ENCODE results near the gene PCSK4.
A peak's percentile ranks its signal among the peaks of the same experiment; 100 is the strongest.
"Not testable (repeated sequence)": the region's sequence is repeated elsewhere in the genome, so short reads cannot be mapped to it uniquely, and the experiment has no call there.

PCSK4 gene

DNA sequence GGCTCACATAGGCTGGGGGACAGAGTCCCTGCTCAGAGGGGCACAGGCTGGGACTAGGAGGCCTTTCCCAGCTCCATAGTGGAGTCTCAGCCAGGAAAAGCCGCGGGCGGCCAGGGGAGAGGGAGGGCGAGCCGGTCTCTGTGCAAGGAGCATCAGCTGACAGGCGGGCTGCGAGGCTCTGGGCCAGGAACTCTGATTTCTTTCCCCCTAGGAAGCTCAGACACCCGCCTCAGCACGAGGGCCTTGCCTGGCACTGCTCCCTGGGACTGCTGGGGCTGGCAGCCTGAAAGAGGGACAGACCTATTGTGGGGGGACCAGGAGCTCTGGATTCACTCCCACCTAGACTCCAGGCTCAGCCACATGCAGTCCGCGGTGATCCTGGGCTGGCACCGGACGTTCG, 31.5 kb upstream of the PCSK4 start:
- DNase-seq = no peak

DNA sequence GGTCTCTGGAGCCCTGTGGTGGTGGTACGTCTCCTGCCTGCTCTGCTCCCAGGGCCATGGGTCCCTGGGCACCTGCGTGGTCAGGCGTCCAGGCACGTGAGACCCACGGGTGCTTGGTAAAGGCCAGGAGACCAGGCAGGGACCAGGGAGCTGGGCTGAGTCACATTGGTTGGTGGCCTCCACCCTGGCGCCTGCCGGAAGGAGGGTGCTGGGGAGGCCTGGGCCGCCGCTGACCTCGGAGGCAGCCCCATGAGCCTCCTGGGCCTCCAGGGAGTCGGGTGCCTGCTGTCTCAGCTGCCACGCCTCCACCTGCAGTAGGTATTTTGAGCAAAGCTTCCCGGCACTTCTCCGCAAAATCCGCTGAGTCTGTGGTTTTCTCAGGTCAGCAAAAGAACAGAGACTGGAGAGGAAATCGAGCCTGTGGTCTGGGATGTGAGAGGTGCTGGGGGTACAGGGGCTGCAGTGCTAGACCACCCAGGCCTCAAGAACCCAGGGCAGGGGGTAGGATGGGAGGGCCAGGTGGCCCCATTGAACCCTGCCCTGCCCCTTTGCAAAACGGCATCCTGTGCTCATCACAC, 30.1 kb upstream of the PCSK4 start:
- no peak for DNase-seq

DNA sequence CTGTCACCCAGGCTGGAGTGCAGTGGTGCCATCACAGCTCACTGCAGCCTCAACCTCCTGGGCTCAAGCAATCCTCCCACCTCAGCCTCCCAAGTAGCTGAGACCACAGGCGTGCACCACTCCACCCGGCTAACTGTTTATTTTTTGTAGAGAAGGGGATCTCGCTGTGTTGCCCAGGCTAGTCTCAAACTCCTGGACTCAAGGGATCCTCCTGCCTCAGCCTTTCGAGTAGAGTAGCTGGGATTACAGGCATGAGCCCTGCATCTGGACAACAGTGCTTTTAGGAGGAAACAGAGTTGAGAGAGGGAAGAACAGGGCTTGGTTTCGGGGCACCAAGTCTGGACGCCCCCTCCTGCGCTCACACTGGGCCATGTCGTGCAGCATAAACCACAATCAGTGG, 29.7 kb upstream of the PCSK4 start:
- not testable (repeated sequence) for DNase-seq

DNA sequence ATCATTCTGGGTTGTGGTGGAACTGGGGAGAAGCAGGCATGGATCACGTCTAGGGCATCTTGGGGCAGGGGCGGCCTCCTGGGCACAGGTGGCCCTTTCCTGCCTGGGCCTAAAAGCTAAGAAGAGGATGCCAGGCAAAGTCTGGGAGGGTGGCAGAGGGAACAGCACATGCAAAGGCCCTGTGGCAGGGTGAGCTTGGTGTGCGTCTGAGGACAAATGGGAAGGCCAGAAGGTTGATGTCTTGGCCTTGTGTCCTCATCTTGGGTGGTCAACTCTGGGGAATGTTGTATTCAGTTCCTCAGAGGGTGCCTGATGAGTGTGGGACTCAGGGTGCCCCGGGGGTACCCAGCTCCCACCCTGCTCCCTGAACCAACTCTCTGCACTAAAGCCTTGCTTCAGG, 28.3 kb upstream of the PCSK4 start:
- no peak for DNase-seq

DNA sequence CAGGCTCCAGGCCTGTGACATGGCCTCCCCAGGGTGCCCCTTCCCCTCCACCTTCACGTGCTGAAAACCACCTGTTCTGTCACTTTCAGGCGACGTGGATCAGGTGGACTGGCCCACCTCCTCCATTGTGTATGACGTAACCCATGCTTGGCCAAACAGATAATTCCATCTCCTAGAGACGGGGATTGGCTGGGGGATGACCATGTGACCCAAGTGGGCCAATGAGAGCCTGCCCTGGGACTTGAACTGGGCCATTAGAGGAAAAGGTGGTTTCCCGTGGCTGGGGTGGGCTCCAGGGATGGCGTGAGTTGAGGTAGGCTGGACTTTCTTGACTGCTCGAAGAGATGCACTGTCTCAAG, 26.2 kb upstream of the PCSK4 start:
- DNase-seq = no peak

DNA sequence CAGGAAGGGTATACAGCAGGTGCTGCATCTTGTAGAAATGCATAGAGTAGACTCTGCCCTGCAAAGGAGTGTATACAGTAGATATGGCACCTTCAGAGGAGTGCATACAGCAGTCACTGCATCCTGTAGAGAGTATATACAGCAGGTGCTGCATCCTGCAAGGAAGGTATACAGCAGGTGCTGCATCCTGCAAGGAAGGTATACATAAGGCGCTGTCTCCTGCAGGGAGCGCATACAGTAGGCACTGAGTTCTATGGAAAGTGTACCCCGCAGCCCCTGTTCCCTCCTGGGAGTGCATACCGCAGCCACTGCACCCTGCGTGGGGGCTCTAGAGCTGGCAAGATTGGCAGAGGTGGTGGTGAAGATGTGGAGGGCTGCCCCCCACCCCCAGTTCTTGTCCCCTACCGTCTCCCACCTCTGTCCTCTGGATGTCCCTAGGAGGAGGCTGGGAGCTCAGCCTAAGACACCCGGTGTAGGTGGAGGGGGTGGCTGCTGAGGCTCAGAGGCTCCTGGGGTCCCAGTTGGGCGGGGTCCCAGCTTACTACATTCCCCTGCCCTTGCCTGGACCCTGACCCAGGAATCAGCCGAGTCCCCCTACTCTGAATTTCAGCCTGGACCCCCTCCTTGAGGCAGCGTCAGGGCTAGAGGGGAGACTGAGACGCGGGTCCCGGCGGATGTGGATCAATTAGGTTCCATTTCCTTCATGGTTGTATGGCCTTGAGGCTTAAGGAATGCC, 25.0 kb upstream of the PCSK4 start:
- DNase-seq = no peak

DNA sequence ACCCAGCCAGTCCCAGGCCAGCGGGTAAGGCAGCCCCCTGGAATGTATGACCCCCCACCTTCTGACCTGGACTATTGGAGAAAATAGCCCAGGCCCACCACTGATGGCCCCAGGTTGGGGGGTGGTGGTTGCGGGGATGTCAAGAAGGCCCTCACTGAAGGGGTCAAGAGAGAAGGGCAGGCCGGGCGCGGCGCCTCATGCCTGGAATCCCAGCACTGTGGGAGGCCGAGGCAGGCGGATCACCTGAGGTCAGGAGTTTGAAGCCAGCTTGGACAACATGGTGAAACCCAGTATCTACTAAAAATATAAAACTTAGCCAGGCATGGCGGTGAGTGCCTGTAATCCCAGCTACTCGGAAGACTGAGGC, 24.1 kb upstream of the PCSK4 start:
- DNase-seq = no peak

DNA sequence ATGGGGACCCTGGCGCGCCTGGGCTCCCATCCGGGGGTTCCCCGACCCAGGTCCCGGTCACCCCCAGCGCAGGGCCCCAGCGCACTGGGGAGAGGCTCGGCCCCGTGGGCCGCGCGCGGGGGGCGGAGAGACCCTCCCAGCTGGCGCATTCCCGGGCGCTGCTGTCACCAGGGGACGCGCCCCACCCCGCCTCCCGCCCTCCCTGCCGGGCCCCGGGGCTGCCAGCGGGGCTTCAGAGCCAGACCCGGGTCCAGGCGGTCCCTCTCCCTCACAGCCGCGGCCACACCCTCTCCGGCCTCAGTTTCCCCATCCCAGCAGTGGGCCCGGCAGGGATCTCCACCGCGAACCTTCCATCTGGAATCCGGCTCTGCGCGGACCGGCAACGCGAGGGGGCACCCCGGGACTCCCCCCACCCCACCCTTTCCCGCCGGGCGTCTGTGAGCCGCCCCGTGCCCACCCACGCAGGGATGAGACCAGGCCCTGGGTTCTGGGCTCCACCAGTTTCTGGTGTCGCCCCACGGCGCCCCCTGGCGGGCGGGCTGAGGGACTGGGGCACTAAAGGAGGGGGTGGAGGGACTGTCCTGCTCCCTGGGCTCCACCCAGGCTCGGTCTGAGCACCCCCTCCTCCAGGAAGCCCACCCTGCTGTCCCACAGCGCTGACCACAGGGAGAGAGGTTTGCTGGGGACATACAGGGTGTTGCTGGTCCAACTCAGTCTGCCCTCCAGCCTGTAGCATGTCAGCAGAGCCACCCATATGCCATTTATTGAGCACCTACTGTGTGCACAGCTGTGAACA, 23.5 kb upstream of the PCSK4 start:
- DNase-seq = no peak

DNA sequence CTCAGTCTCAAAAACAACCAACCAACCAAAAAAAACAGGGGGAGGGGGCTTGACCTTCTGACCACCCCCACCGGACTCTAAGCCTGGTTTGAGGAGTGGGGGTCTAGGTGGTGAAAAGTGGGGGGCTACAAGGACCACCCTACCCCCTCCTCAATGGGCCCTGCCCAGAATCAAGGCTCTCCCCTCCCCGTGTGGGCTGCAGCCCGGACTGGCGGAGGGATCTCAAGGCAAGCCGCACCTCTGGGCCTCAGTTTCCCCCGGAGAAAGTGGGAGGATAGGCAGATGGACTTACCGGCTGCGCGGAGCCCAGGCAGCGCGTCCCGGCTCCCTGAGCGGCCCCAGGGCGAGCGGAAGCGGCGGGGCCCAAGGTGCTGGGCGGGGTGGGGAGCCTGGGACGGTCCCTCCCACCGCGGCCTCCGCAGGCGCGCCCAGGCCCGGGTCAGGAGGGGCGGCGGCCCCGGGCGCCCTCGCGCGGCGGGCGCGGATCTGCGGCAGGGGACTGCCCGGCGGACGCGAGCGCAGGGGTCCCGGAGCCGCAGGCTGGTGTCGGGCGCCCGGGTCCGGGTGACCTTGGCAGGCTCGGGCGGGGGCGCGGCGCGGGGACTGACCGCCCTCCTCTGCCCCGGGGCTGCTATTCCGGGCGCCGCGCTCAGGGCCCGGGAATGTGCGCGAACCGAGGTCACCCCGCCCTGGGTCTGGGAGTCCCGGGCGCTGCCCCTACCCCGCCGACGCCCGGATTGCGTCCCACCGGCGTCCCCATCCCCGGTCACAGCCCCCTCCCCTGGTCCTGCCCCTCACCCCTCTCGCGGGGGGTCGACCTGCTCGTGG, 22.7 kb upstream of the PCSK4 start, which contains the start of gene ADAMTSL5:
TSS of gene ADAMTSL5 (minus strand) at position 349 of the 828 bp plus-strand sequence. CDS start 2,076 bp downstream, outside the sequence.
- DNase-seq = no peak

DNA sequence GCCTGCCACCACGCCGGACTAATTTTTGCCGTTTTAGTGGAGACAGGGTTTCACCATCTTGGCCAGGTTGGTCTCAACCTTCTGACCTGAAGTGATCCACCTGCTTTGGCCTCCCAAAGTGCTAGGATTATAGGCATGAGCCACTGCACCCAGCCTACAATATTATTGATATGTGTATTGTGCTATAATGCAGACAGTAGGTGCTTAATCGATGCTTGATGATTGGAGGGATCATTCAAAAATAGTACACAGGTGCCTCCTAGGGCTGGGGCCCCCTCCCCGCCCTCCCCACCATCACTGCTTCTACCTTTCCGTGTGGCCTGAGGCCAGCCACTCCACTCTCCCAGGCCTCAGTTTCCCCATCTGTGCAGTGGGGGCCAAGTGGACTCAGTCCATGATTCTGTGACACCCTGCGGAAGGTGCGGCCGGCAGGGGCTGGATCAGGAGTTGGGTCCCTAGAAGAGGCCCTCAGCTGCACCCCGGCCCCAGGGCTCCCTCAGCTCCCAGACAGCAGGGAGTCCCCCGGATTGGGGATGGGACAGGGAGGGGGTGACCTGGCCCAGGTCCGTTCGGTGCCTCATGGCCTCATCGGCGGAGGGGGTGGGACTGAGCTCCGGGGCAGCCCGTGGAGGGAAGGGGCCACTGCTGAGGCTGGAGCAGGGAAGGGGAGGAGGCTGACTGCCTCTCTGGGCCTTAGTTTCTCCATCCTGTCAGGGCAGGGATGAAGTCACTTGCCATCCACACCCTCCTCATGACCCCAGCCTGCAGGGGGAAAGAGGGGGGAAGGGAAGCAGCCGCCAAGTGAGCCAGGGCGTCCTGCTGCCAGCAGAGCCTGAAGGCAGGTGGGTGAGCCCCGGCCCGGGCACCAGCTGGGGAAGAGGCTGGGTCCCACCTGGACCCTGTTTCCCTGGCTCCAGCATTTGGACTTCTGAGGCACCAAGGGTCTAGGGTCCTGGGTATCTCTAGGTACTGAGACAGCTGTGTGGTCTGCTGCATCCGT, 21.5 kb upstream of the PCSK4 start:
- DNase-seq = no peak

DNA sequence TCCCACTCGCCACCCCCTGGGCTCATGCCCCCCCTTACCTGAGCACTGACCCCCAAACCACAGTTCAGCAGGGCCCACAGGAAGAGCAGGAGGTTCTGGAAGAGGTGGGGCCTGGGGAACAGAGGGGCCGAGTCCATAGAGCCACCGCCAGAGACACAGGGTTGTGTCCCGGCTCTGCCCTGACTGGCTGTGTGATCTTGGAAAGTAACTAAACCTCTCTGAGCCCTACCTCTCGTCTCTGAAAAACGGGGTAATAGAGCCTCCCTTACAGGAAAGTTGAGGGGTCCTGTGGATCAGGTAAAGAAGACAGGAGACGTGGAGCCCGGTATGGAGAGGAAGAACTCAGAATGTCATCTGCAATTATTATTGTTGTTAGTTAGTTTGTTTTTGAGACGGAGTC, 20.7 kb upstream of the PCSK4 start:
- DNase-seq = no peak

DNA sequence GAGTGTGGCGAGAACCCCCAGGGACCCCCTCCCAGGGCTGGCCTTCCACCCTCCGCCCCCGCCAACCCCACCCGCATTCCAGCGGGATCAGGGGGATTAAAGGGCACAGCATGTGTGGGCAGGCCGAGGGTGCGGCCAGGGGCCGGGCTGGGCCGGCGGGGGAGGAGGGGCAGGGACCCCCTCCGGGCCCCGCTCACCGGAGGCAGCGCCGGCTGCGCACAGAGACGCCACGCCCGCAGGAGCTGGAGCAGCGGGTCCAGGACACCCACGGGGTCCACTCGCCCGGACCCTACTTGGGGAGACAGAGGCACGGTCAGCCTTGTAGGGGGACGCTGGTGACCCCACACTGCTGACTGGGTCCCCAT, 20.3 kb upstream of the PCSK4 start:
- no peak for DNase-seq

DNA sequence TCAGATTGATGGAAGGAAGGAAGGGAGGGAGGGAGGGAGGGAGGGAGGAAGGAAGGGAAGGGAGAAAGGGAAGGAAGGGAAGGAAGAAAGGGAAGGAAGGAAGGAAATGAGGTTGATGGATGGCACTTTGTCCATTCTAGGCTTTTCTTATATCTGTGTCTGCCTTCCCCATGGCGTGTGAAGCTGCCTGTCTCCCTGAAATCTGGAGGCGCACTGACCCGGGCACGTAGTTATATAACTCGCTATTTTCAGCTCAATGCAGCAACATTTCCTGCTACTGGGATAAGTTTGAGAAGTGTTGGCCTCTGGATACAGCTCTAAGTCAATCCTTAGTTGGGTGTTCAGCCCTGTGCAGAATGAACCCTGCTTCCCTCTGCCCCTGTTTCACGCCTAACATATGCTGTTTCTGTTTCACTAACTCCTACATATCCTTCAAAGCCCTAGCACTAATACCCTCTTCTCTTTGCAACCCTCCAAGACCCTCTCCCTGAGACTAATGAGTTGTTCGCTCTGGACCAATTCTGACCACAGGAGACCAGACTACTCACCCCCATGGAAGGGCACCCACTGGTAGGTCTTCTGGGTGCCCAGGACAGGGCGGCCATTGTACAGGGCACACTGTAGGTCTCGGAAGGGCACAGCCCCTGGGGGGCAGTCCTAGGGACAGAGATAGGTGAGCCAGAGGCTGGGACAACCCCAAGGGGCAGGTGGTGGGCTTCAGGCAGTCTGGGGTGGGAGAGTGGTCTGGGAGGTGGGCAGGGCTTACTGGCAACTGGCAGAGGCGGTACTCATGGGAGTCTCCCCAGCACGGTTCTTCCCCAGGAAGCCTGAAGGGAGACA, 19.7 kb upstream of the PCSK4 start:
- no peak for DNase-seq

DNA sequence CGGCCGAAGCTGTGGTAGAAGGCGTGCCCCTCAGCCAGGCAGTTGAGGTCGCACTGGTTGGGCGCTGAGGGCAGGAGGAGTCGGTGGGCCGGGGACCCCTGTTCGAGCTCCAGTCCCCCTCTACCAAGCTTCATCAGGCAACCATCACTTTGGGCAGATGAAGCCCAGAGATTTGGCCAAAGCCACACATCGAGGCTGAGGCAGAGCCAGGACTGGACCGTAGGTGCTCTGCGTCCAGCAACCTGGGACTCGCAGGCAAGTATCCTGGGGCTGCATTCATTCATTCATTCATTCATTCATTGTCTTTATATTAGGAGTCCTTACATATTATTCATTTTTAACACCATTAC, 18.3 kb upstream of the PCSK4 start:
- DNase-seq = no peak

DNA sequence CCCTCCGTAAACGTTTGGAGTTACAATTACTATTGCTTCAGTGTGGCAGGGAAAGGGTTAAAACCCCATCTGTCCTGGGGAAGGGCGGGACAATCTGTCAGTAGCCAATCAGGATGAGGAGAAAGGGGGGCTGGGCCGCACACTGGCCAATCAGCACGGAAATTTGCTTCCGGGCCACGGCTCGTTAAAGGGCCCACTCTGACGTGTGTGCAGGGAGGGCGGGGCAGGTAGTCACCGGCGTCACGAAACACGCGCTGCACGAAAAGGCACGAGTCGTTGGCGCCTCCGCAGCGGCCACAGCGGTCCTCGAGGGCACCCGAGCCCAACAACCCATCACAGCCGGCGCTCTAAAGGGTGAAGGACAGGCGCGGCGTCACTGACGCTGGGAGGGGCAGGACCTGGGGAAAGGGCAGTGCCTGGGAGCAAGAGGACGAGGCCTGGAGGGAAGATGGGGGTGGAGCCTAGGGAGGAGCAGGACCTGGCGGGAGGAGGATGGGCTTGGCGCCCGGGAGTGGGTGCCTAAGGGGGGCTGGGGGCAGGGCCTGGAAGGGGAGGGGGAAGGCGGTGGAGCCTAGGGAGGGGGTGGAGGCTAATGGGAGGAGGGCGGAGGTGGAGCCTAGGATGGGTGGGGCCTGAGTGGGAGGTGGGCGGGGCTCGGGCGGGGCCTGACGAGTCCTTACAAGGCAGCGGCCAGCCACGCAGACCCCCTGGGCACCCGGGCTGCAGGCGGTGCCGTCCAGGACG, 17.8 kb upstream of the PCSK4 start:
- peak; percentile 95 for DNase-seq

DNA sequence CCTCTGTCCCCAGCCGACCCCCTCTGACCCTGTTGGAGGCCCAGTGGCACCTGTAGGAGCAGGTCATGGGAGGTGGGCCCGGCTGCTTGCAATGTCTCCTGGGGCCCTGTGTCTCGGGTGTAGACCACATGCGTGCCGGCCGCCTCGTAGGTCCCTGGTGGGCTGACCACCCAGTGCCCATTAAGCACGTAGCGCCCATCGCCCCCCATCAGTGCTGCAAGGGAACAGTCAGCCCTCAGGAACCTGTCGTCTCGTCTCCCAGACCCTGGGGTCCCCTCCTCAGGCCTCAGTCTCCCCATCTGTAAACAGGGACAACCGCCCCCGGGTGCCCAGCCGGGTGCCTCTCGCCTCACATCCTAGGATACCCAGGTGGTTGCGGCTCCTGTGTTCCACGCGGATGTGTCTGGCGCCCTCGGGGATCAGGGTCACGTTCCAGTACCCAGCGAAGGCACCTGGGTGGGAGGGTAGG, 17.1 kb upstream of the PCSK4 start:
- DNase-seq = no peak

DNA sequence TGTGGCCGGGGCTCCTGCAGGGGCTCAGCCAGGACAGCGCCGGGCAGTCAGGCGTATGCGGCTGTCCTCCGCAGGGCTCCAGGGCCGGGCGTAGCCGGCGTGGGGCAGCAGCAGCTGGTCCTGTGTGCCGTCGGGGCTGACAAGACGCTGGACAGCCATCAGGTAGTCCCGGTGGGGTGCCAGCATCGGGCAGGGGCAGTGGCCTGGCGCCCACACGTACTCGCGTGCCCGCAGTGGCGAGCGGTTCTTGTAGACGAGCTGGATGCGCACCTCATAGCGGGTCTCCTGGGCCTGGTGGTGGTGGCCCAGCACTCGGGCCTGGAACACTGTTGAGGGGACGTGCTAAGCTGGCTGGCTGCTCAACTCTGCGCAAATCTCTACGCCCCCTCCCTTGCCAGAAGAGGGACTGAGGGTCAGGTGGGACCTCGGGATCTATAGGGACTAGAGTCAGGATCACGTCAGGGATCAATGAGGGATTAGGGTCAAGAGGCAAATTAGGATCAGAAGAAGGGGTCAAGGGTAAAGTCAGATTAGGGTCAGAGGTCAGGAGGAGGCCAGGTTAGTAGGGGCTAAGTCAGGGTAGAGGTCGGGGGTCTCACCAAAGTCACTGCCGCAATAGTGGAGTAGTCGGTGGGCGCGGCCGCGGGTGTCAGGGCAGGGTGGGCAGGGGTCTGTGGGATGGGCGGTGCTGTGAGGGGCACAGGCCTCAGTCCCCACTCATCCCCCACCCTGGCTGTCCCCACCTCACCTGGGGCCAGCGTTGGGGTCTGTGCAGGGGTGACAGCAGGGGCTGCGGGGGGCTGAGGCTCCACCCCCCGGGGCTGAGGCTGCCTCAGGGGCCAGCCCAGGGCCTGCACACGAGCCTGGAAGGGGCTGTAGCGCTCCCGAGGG, 16.1 kb upstream of the PCSK4 start:
- no peak for DNase-seq

DNA sequence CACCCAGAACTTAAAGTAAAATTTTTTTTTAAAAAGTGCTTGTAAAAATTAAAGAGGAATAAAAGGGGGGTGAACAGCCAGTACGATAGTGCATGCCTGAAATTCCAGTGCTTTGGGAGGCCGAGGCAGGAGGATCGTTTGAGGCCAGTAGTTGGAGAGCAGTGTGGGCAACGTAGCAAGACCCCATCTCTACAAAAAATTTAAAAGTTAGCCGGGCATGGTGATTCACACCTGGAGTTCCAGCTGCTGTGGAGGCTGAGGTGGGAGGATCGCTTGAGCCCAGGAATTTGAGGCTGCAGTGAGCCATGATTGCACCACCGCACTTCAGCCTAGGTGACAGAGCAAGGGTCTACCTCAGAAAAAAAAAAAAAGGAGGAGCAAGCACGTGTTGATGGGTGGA, 14.9 kb upstream of the PCSK4 start:
- DNase-seq = no peak

Measured in right forelimb (tissue), 1 donor.